PFSK-1 (cell line): ENCODE results near the gene DCTN1.

ENCODE experiments used
- TAF1 ChIP-seq: IDR thresholded peaks from 2 replicates; pipeline ENCODE4 v1.6.1; 2012; ENCODE audit warnings: low read length, control low read depth, borderline replicate concordance; ENCODE audit not compliant: insufficient read depth
- TF ChIP-seq, protein P1 (sequence below), 2 experiments: IDR thresholded peaks; 2 replicates each; pipeline versions ENCODE4 v1.6.1 to v1.8.0; 2011 to 2012; ENCODE audit warnings: low read depth in 2 of 2, low read length in 2 of 2, control low read depth in 1 of 2, inconsistent platforms in 1 of 2, mild to moderate bottlenecking in 1 of 2, moderate library complexity in 1 of 2; ENCODE audit not compliant: insufficient read depth in 1 of 2

DNA sequence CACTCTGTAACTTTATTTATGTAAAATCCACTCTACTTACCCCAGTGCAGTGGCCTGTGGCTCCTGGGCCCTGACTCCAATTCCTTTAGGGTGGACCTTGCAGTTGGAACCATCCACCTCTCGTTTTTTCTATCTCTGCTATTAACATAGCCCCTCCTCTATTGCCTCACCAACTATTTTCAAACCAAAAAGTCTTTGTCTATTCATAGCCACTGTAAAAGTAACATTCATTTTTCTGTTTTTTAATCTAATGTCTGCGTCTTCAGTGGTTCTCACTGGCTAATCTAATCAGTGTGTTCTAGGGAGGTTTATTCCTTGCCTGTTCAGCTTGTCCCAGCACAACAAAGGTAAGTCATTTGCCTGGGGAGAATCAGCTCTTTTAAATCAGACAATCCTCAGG lies 36.8 kb downstream of the DCTN1 start, which contains the start of gene SLC4A5:
- no peak for TF ChIP-seq TAF1
- TF ChIP-seq, protein P1, sequence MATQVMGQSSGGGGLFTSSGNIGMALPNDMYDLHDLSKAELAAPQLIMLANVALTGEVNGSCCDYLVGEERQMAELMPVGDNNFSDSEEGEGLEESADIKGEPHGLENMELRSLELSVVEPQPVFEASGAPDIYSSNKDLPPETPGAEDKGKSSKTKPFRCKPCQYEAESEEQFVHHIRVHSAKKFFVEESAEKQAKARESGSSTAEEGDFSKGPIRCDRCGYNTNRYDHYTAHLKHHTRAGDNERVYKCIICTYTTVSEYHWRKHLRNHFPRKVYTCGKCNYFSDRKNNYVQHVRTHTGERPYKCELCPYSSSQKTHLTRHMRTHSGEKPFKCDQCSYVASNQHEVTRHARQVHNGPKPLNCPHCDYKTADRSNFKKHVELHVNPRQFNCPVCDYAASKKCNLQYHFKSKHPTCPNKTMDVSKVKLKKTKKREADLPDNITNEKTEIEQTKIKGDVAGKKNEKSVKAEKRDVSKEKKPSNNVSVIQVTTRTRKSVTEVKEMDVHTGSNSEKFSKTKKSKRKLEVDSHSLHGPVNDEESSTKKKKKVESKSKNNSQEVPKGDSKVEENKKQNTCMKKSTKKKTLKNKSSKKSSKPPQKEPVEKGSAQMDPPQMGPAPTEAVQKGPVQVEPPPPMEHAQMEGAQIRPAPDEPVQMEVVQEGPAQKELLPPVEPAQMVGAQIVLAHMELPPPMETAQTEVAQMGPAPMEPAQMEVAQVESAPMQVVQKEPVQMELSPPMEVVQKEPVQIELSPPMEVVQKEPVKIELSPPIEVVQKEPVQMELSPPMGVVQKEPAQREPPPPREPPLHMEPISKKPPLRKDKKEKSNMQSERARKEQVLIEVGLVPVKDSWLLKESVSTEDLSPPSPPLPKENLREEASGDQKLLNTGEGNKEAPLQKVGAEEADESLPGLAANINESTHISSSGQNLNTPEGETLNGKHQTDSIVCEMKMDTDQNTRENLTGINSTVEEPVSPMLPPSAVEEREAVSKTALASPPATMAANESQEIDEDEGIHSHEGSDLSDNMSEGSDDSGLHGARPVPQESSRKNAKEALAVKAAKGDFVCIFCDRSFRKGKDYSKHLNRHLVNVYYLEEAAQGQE (IDR thresholded peaks at IDR 0.05; ENCODE audit: insufficient read depth in 1 of 2, low read depth in 2 of 2, low read length in 2 of 2): no peak
